ENCODE data around the gene ANXA8. TPM values are rescaled to one million over a fixed set of nuclear protein-coding genes. Genes with fewer than 3 reads are reported as not detected.

The ANXA8 gene
- total and polyA plus RNA-seq, 2 experiments from 2014 or later: 87.6 to 213 TPM

- Histone ChIP-seq H2AFZ (no peak overlapping the region), H3K27ac (no peak overlapping the region), H3K9me2 (replicated peaks; ENCODE audit: insufficient read depth) (no peaks in the 10 kb centered on the region), H4K20me1 (ENCODE audit: insufficient read depth, poor library complexity, severe bottlenecking) (no peaks in the 10 kb centered on the region), H3K4me1 (ENCODE audit: insufficient read depth) (no peaks in the 10 kb centered on the region), H3K4me3 (no peak overlapping the region), H3K9me3 (ENCODE audit: low read depth) (peaks cover 4% of the 10 kb centered on the region), H3K36me3 (replicated peaks; ENCODE audit: insufficient read depth, low read depth) (no peaks in the 10 kb centered on the region), H3K4me2 (no peak overlapping the region), H3K27me3 (no peaks in the 10 kb centered on the region), H3K79me2 (no peaks in the 10 kb centered on the region)
- TF ChIP-seq, protein P1, sequence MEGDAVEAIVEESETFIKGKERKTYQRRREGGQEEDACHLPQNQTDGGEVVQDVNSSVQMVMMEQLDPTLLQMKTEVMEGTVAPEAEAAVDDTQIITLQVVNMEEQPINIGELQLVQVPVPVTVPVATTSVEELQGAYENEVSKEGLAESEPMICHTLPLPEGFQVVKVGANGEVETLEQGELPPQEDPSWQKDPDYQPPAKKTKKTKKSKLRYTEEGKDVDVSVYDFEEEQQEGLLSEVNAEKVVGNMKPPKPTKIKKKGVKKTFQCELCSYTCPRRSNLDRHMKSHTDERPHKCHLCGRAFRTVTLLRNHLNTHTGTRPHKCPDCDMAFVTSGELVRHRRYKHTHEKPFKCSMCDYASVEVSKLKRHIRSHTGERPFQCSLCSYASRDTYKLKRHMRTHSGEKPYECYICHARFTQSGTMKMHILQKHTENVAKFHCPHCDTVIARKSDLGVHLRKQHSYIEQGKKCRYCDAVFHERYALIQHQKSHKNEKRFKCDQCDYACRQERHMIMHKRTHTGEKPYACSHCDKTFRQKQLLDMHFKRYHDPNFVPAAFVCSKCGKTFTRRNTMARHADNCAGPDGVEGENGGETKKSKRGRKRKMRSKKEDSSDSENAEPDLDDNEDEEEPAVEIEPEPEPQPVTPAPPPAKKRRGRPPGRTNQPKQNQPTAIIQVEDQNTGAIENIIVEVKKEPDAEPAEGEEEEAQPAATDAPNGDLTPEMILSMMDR (IDR thresholded peaks at IDR 0.05; ENCODE audit: poor library complexity): no peak
- TF ChIP-seq EZH2 (IDR thresholded peaks at IDR 0.05; ENCODE audit: borderline replicate concordance) (no peak), EZH2phosphoT487 (IDR thresholded peaks at IDR 0.05; ENCODE audit: low read depth, severe bottlenecking, unreplicated experiment) (no peak)
- DNase-seq (ENCODE audit: low spot score): no peak
- WGBS (ENCODE audit: low lambda C conversion rate, missing lambda C conversion rate): 84% methylated on average over 5 of the region's 5 CpGs
These were observed 41.6 kb downstream of the ANXA8 start for GRCh38 chr10:47442351-47442750.

GRCh38 chr10:47441938-47442337 lies 42.0 kb downstream of the ANXA8 start:
- whole genome bisulfite sequencing (ENCODE audit: low lambda C conversion rate, missing lambda C conversion rate): 80% methylated on average over 4 of the region's 4 CpGs
- no peaks in the 10 kb centered on the region for H3K27me3 ChIP-seq
- no peaks in the 10 kb centered on the region for H4K20me1 ChIP-seq (ENCODE audit: insufficient read depth, poor library complexity, severe bottlenecking)
- no peaks in the 10 kb centered on the region for H3K36me3 ChIP-seq (replicated peaks; ENCODE audit: insufficient read depth, low read depth)
- H3K9me3 ChIP-seq (ENCODE audit: low read depth): peaks cover 4% of the 10 kb centered on the region
- H3K4me2 ChIP-seq: no peak overlapping the region
- no peak for DNase-seq (ENCODE audit: low spot score)
- H3K4me1 ChIP-seq (ENCODE audit: insufficient read depth): no peaks in the 10 kb centered on the region
- TF ChIP-seq EZH2phosphoT487 (IDR thresholded peaks at IDR 0.05; ENCODE audit: low read depth, severe bottlenecking, unreplicated experiment) (no peak), EZH2 (IDR thresholded peaks at IDR 0.05; ENCODE audit: borderline replicate concordance) (no peak)
- TF ChIP-seq, protein P1 (IDR thresholded peaks at IDR 0.05; ENCODE audit: poor library complexity): no peak
- no peak overlapping the region for H3K4me3 ChIP-seq
- H3K79me2 ChIP-seq: no peaks in the 10 kb centered on the region
- H3K9me2 ChIP-seq (replicated peaks; ENCODE audit: insufficient read depth): no peaks in the 10 kb centered on the region
- no peak overlapping the region for H2AFZ ChIP-seq
- H3K27ac ChIP-seq: no peak overlapping the region

DNA sequence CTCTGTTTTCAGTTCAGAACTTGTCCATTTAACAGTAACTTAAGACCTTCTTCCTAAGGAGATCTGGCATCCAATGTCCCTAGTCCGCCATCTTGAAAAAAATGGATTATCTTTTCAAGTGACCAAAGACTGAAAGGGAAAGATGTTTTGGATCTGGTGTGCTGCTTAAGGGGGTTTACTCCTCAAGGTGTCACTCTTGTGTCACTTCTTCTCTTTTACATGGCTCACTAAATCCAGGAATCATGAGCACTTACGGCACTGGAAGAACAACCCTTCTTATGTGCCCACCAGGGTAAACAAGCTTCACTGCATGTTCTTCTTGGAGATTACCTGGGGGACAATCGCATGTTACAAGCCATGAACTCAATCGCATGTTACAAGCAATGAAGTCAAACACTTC lies 43.7 kb downstream of the ANXA8 start:
- Histone ChIP-seq H3K9me2 (replicated peaks; ENCODE audit: insufficient read depth) (no peaks in the 10 kb centered on the region), H3K9me3 (ENCODE audit: low read depth) (no peaks in the 10 kb centered on the region), H3K4me1 (ENCODE audit: insufficient read depth) (no peaks in the 10 kb centered on the region), H3K79me2 (no peaks in the 10 kb centered on the region), H2AFZ (no peak overlapping the region), H3K36me3 (replicated peaks; ENCODE audit: insufficient read depth, low read depth) (no peaks in the 10 kb centered on the region), H3K4me2 (no peak overlapping the region), H4K20me1 (ENCODE audit: insufficient read depth, poor library complexity, severe bottlenecking) (no peaks in the 10 kb centered on the region), H3K4me3 (no peak overlapping the region), H3K27me3 (no peaks in the 10 kb centered on the region), H3K27ac (no peak overlapping the region)
- 93% methylated on average over 4 of the region's 4 CpGs for WGBS (ENCODE audit: low lambda C conversion rate, missing lambda C conversion rate)
- no peak for DNase-seq (ENCODE audit: low spot score)
- TF ChIP-seq EZH2 (IDR thresholded peaks at IDR 0.05; ENCODE audit: borderline replicate concordance): no peak
- TF ChIP-seq, protein P1 (IDR thresholded peaks at IDR 0.05; ENCODE audit: poor library complexity): no peak
- TF ChIP-seq EZH2phosphoT487 (IDR thresholded peaks at IDR 0.05; ENCODE audit: low read depth, severe bottlenecking, unreplicated experiment): no peak
